Panc1 (cell line): Measurements from ENCODE around the gene BCAS3. TPM values are rescaled to one million over a fixed set of nuclear protein-coding genes. Genes with fewer than 3 reads are reported as not detected.

Source experiments
- ATAC-seq: fragments of 200-7000 bp; cut with Tn5 transposase; 2 replicates; pipeline ENCODE4 v1.9.1; 2020; ENCODE audit warnings: mild to moderate bottlenecking, moderate library complexity
- BruUV-seq: library from RNA; stranded (reverse); fragments of 400-500 nt; replicated peaks from 2 replicates; lab custom pipeline; 2021; lab: Mats Ljungman, UMichigan
- CTCF ChIA-PET: fragments of 300-600 bp; sonication (Branson Sonifier 250); formaldehyde crosslinking; loops from one replicate; lab custom pipeline; 2022; ENCODE audit warnings: antibody characterized with exemption; lab: Charles Lee
- POLR2A ChIA-PET: fragments of 300-600 bp; sonication (Branson Sonifier 250); formaldehyde crosslinking; loops from one replicate; lab custom pipeline; 2022; ENCODE audit warnings: antibody characterized with exemption; lab: Charles Lee
- DNase-seq: peaks from one replicate; pipeline ENCODE4 v3.0.0-alpha.2; 2010; ENCODE audit warnings: low read depth, low spot score
- H3K27ac ChIP-seq: 2 replicates; pipeline ENCODE4 v1.5.1; 2011; ENCODE audit warnings: mild to moderate bottlenecking, low read length, inconsistent platforms
- H3K27me3 ChIP-seq: fragments of 200-500 bp; sonication (Bioruptor generic); 2 replicates; pipeline ENCODE4 v1.6.0; 2014; ENCODE audit warnings: low read length, inconsistent platforms; ENCODE audit not compliant: control insufficient read depth, insufficient read depth
- H3K36me3 ChIP-seq: fragments of 200-500 bp; sonication (Bioruptor generic); 2 replicates; pipeline ENCODE4 v1.5.1; 2014; ENCODE audit warnings: inconsistent platforms, mild to moderate bottlenecking, low read length, moderate library complexity; ENCODE audit not compliant: control insufficient read depth, insufficient read depth
- H3K4me1 ChIP-seq: 2 replicates; pipeline ENCODE4 v1.5.1; 2011; ENCODE audit warnings: inconsistent platforms, mild to moderate bottlenecking, low read length, moderate library complexity; ENCODE audit not compliant: control insufficient read depth, insufficient read depth
- H3K4me3 ChIP-seq, 2 experiments: 2 replicates each; pipeline ENCODE4 v1.5.1; 2011 to 2012; ENCODE audit warnings: low read depth in 2 of 2, low read length in 2 of 2, mild to moderate bottlenecking in 2 of 2, inconsistent platforms in 1 of 2, moderate library complexity in 1 of 2
- H3K9me3 ChIP-seq: fragments of 200-500 bp; sonication (Bioruptor generic); 2 replicates; pipeline ENCODE4 v1.5.1; 2014; ENCODE audit warnings: low read depth, mild to moderate bottlenecking, inconsistent platforms, low read length, moderate library complexity; ENCODE audit not compliant: control insufficient read depth, insufficient read depth
- POLR2AphosphoS5 ChIP-seq: IDR thresholded peaks from 2 replicates; pipeline ENCODE4 v1.6.1; 2012; ENCODE audit warnings: mild to moderate bottlenecking, low read depth, low read length, moderate library complexity
- REST ChIP-seq, 2 experiments: IDR thresholded peaks; 2 replicates each; pipeline ENCODE4 v1.6.1; 2011 to 2012; ENCODE audit warnings: low read depth in 2 of 2, control low read depth in 1 of 2, low read length in 1 of 2, mild to moderate bottlenecking in 1 of 2, moderate library complexity in 1 of 2; ENCODE audit not compliant: insufficient read depth in 1 of 2
- SIN3A ChIP-seq: IDR thresholded peaks from 2 replicates; pipeline ENCODE4 v1.6.1; 2012; ENCODE audit warnings: low read depth, mild to moderate bottlenecking, low read length, moderate library complexity, borderline replicate concordance; ENCODE audit not compliant: insufficient read depth
- TCF7L2 ChIP-seq: IDR thresholded peaks from 2 replicates; pipeline ENCODE4 v1.6.1; 2011; ENCODE audit warnings: mild to moderate bottlenecking, low read depth, low read length, inconsistent platforms
- in situ Hi-C: cut with HindIII; loops from 2 replicates; pipeline ENCODE4 v1.10.0; 2016; ENCODE audit warnings: low sequenced_read_pairs, low pct_unique_long_range_greater_than_20kb
- intact Hi-C: fragments of 100-400 bp; cut with micrococcal nuclease; formaldehyde crosslinking; loops from one replicate; pipeline ENCODE4 v1.10.0; 2022; ENCODE audit not compliant: unreplicated experiment
- total RNA-seq: library from RNA; stranded (reverse); gene quantifications from one replicate; pipeline ENCODE4 v1.2.1, GENCODE V29; 2021; ENCODE audit not compliant: unreplicated experiment
- TF ChIP-seq, protein P1 (sequence below): fragments of 450-650 bp; IDR thresholded peaks from 2 replicates; pipeline ENCODE4 v1.5.1; 2017; ENCODE audit warnings: mild to moderate bottlenecking

The BCAS3 gene
- total RNA-seq, 1 experiment from 2014 or later = 9.3 TPM

- ATAC-seq = peak; percentile 20; the same call in 1 of the 2 replicates
- in situ Hi-C loops (no loop called here), intact Hi-C loops (no loop called here)
- no peaks in the 10 kb centered on the region for H3K36me3 ChIP-seq
- ChIA-PET POLR2A (no interaction called here), CTCF (no interaction called here)
- H3K4me1 ChIP-seq = peaks cover 23% of the 10 kb centered on the region
- TF ChIP-seq SIN3A (no peak), REST (IDR thresholded peaks at IDR 0.05; ENCODE audit: insufficient read depth in 1 of 2, low read depth in 2 of 2, low read length in 1 of 2) (no peak), TCF7L2 (no peak), POLR2AphosphoS5 (no peak)
- TF ChIP-seq, protein P1, sequence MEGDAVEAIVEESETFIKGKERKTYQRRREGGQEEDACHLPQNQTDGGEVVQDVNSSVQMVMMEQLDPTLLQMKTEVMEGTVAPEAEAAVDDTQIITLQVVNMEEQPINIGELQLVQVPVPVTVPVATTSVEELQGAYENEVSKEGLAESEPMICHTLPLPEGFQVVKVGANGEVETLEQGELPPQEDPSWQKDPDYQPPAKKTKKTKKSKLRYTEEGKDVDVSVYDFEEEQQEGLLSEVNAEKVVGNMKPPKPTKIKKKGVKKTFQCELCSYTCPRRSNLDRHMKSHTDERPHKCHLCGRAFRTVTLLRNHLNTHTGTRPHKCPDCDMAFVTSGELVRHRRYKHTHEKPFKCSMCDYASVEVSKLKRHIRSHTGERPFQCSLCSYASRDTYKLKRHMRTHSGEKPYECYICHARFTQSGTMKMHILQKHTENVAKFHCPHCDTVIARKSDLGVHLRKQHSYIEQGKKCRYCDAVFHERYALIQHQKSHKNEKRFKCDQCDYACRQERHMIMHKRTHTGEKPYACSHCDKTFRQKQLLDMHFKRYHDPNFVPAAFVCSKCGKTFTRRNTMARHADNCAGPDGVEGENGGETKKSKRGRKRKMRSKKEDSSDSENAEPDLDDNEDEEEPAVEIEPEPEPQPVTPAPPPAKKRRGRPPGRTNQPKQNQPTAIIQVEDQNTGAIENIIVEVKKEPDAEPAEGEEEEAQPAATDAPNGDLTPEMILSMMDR = no peak
- H3K4me3 ChIP-seq = no peak overlapping the region
- no peaks in the 10 kb centered on the region for H3K27me3 ChIP-seq
- DNase-seq = no peak
- no peaks in the 10 kb centered on the region for H3K9me3 ChIP-seq
- peak overlapping the region; percentile 24; the same call in 1 of the 2 replicates for H3K27ac ChIP-seq
- BruUV-seq = no TSS peak
Measured at GRCh38 chr17:61384692-61385576, 707.3 kb downstream of the BCAS3 start.

GRCh38 chr17:61385577-61386236 is 708.1 kb downstream of the BCAS3 start:
- DNase-seq (no peak), ATAC-seq (no peak)
- BruUV-seq = no TSS peak
- intact Hi-C loops (no loop called here), in situ Hi-C loops (no loop called here)
- peaks cover 29% of the 10 kb centered on the region for H3K4me1 ChIP-seq
- H3K36me3 ChIP-seq = no peaks in the 10 kb centered on the region
- H3K27ac ChIP-seq = 0 out of 2 replicates have a peak overlapping the region, but pooled peaks have one; percentile 48
- ChIA-PET CTCF (no interaction called here), POLR2A (no interaction called here)
- H3K27me3 ChIP-seq = no peaks in the 10 kb centered on the region
- TF ChIP-seq, protein P1 = no peak
- no peaks in the 10 kb centered on the region for H3K9me3 ChIP-seq
- H3K4me3 ChIP-seq = no peak overlapping the region
